Stimulated activated CD4-positive, alpha-beta T cell treated with anti-CD3 and anti-CD28 coated beads, TNF-alpha, amount 100 ng/mL, for 48 hours (primary cell): ENCODE results near the gene ALX4.
A peak's percentile ranks its signal among the peaks of the same experiment; 100 is the strongest.

Experiments used
- DNase-seq, 3 donors: peaks; one replicate each; pipeline ENCODE4 v3.0.0-alpha.2; 2020; ENCODE audit warnings: low read depth in 3 of 3

ALX4 gene

GRCh38 chr11:44300844-44301563, 8.9 kb downstream of the ALX4 start:
- DNase-seq: no peak

- DNase-seq: no peak
Observed at GRCh38 chr11:44298862-44299261, 11.1 kb downstream of the ALX4 start.

GRCh38 chr11:44290208-44290607, 19.7 kb downstream of the ALX4 start:
- DNase-seq: no peak

- no peak for DNase-seq
Observed at GRCh38 chr11:44288133-44288526, 21.8 kb downstream of the ALX4 start.

- DNase-seq: no peak
Observed at GRCh38 chr11:44286911-44287310, 23.0 kb downstream of the ALX4 start.

- DNase-seq: peak; percentile 32 to 47 (median 39)
Observed at GRCh38 chr11:44286268-44286880, 23.6 kb downstream of the ALX4 start.

- DNase-seq: no peak
Observed at GRCh38 chr11:44285756-44286155, 24.2 kb downstream of the ALX4 start.

GRCh38 chr11:44282620-44283019, 27.3 kb downstream of the ALX4 start:
- no peak for DNase-seq

- DNase-seq: no peak
Observed at GRCh38 chr11:44281151-44281550, 28.8 kb downstream of the ALX4 start.

GRCh38 chr11:44280257-44280656, 29.7 kb downstream of the ALX4 start:
- no peak for DNase-seq

GRCh38 chr11:44279483-44279882, 30.5 kb downstream of the ALX4 start:
- no peak for DNase-seq

GRCh38 chr11:44277196-44278090, 32.5 kb downstream of the ALX4 start:
- DNase-seq: no peak

GRCh38 chr11:44275961-44276550, 33.9 kb downstream of the ALX4 start:
- no peak for DNase-seq

GRCh38 chr11:44275241-44275640, 34.7 kb downstream of the ALX4 start:
- DNase-seq: no peak

GRCh38 chr11:44274404-44274803, 35.5 kb downstream of the ALX4 start:
- DNase-seq: no peak

GRCh38 chr11:44271286-44271685, 38.7 kb downstream of the ALX4 start:
- DNase-seq: no peak

- no peak for DNase-seq
Observed at GRCh38 chr11:44270403-44271273, 39.3 kb downstream of the ALX4 start.

- no peak for DNase-seq
Observed at GRCh38 chr11:44269369-44270351, 40.3 kb downstream of the ALX4 start.

- DNase-seq: no peak
Observed at GRCh38 chr11:44268614-44269080, 41.3 kb downstream of the ALX4 start.
